GM12872 (cell line): ENCODE results near the gene CAMTA1.

ENCODE experiments used
- TF ChIP-seq, protein P1 (sequence below): IDR thresholded peaks from 3 replicates; pipeline ENCODE4 v1.5.1; 2011; ENCODE audit warnings: low read depth, mild to moderate bottlenecking, low read length, moderate library complexity; ENCODE audit not compliant: insufficient read depth

The CAMTA1 gene

DNA sequence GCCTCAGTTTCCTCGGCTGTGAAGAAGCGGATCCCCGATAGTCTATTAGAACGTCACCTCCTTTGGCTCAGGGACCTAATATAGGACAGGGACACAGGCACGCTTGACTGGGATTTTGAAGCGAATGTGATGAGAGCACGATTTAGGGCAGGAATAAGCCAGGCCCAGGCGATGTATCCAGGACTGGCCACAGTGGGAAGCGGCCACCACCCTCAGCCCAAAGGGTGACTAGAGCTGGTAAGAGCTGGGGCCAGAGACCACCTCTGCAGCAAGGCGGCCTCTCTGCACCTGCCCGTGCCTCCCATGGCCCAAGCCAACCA is 885.9 kb downstream of the CAMTA1 start:
- TF ChIP-seq, protein P1, sequence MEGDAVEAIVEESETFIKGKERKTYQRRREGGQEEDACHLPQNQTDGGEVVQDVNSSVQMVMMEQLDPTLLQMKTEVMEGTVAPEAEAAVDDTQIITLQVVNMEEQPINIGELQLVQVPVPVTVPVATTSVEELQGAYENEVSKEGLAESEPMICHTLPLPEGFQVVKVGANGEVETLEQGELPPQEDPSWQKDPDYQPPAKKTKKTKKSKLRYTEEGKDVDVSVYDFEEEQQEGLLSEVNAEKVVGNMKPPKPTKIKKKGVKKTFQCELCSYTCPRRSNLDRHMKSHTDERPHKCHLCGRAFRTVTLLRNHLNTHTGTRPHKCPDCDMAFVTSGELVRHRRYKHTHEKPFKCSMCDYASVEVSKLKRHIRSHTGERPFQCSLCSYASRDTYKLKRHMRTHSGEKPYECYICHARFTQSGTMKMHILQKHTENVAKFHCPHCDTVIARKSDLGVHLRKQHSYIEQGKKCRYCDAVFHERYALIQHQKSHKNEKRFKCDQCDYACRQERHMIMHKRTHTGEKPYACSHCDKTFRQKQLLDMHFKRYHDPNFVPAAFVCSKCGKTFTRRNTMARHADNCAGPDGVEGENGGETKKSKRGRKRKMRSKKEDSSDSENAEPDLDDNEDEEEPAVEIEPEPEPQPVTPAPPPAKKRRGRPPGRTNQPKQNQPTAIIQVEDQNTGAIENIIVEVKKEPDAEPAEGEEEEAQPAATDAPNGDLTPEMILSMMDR = no peak

DNA sequence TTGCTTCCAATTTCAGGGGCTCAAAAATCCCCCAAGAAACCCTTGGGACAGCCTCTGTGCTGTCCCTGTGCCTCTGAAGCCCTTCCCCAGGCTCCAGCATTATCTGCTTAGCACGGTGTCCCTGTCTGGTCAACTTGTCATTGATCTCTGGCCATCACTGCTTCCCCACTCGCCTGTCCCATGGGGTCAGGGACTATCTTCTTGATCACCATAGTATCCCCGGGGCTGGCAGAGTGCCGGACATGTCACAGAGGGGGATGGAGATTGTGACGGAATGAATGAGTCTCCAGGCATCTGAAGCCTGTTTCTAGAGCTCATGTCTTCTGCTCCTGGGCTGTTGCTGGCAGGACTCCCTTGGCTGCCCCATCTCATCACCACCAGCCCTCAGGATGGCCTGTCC is 886.4 kb downstream of the CAMTA1 start:
- TF ChIP-seq, protein P1 = no peak

DNA sequence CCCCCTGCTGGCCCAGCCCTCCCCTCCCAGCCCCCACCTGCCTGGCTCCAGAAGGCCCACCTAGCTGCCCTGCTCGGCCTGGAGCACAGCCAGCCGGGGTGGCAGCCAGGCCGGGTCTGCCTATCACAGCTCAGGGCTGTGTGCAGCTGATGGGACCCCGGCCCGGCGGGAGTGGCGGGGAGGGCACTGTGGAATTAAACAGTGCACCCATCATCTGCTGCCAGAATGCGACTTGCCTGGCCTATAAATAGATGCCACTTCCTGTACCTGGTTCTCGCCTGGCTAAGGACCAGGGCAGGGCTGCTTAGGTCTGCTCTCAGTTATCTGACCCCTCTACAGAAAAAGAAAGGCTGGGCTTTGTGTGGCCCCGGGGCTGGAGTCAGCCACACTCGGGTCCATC is 887.6 kb downstream of the CAMTA1 start:
- TF ChIP-seq, protein P1 = no peak

DNA sequence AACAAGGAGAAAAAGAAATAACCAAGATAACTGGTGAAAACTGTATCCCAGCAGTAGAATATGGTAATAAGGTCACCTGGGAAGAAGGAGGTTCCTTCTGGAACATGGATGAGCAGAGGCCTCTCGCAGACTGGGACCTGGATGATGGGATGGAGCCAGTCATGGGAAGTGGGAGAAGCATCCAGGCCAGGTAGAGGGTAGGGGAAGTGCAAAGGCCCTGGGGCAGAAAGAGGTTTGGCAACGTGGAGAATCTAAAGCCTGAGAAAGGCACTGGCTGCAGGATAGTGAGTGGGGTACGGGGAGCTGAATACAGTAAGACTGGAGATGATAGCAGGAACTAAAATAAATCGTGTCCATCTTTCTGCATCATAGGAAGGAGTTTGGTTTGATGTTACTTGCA is 889.7 kb downstream of the CAMTA1 start:
- TF ChIP-seq, protein P1 = no peak

DNA sequence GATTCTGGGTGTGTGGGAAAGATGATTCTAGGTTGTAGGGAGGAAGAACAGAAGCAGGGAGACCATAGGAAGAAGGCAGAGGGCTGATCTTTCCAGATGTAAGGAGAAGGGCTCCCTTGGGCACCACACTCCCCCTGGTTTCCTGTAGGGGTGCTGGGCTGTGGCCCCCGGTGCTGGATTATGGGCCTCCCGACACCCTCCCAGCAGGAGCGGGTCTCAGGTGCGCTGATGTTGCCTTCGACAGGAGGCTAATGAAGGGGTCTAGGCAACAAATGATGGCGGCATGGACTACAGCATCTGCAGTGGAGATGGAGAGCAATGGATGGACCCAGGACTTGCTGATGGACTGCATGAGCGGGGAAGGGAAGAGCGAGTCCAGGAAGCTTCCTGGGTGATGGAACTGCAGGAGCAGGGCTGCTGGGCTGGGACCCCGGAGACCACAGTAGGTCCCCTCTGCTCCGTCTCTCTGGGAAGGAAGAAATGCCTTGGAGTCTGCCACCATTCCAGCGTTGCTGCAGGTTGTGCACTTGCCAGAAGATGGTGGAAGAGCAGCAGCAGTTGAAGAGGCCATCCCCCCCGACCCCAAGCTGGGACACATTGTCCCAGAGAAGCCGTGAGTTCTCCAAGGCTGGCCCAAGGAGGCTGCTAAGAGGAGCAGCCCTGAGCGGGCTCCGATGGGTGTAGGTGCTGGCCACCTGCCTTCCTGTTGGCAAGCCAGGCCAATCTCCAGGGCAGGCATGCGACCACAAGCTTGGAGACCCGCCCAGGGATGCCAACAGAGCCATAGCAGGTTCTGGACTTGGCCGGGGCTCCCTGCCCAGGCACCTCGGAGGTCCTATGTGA is 890.4 kb downstream of the CAMTA1 start:
- TF ChIP-seq, protein P1 = no peak

DNA sequence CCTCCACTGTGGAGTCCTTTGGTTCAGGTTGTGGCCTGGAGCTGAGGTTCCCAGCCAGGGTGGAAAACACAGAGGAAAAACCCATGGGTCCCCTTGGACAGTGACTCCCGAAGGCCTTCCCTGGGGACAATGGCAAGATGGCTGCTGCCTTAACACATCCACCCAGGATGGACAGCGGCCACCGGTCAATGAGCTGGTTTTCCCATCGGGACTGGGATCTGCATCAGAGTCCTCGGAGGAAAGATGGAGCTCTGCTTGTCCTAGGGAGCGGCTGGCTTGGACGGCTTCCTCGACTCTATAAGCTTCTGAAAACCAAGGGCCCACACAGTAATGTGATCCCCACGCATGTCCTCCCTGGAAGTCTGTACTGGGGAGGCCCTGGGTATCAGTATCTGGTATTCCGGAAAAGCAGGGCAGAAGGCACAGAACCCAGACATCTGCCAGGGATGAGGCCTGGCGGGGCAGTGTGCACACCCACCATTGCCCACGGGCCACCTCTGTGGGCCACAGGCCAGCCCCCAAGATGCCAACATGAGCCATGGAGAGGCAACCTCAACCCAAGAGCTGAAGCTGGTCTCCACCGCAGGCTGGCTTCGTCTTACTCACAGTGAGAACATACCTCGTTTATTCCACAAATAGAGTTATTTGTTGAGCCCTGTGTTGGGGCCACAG is 891.2 kb downstream of the CAMTA1 start:
- TF ChIP-seq, protein P1 = no peak

DNA sequence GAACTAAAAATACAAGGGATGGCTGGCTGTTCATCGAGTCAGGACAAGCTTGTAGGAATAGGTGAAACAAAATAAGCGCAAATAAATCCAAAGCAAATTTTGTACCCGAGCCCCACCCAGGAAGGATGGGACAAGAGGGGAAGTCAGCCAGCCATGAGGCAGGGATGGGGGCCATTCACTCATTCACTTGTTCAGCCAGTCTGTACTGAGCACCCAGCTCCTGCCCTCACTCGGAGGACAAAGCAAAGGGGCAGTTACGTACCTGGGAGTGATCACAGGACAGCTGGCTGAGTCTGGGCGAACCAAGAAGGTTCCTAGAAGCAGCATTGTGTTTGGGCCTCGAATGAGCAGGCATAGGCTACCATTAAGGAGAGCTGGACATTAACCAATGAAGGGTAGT is 891.9 kb downstream of the CAMTA1 start:
- TF ChIP-seq, protein P1 = no peak
